ENCODE results near the gene SLC15A3.
A peak's percentile ranks its signal among the peaks of the same experiment; 100 is the strongest.
"Not testable (repeated sequence)": the region's sequence is repeated elsewhere in the genome, so short reads cannot be mapped to it uniquely, and the experiment has no call there.

SLC15A3 gene

GRCh38 chr11:60913793-60914632, 38.0 kb downstream of the SLC15A3 start, which contains the start of gene TMEM109:
Gene TMEM109, plus strand, starts transcription at chr11:60914158. Its CDS starts 5,536 bp downstream, at chr11:60919694.
- peak; percentile 85 for DNase-seq (ENCODE audit: low read depth)

GRCh38 chr11:60912851-60913528, 39.0 kb downstream of the SLC15A3 start:
- no peak for DNase-seq (ENCODE audit: low read depth)

GRCh38 chr11:60912223-60912850, 39.6 kb downstream of the SLC15A3 start:
- no peak for DNase-seq (ENCODE audit: low read depth)

GRCh38 chr11:60910711-60911380, 41.1 kb downstream of the SLC15A3 start:
- no peak for DNase-seq (ENCODE audit: low read depth)

GRCh38 chr11:60910281-60910687, 41.7 kb downstream of the SLC15A3 start:
- DNase-seq (ENCODE audit: low read depth): no peak

GRCh38 chr11:60909680-60910280, 42.2 kb downstream of the SLC15A3 start:
- not testable (repeated sequence) for DNase-seq (ENCODE audit: low read depth)

- DNase-seq (ENCODE audit: low read depth): no peak
These were observed 43.2 kb downstream of the SLC15A3 start for GRCh38 chr11:60908803-60909202.

GRCh38 chr11:60906132-60906972, 45.6 kb downstream of the SLC15A3 start, which contains the start of gene PRPF19:
Gene PRPF19, minus strand, starts transcription at chr11:60906585. Its CDS starts 203 bp downstream, at chr11:60906382.
- DNase-seq (ENCODE audit: low read depth): peak; percentile 95

- DNase-seq (ENCODE audit: low read depth): no peak
These were observed 46.3 kb downstream of the SLC15A3 start for GRCh38 chr11:60905551-60906113.

- DNase-seq (ENCODE audit: low read depth): no peak
These were observed 46.9 kb downstream of the SLC15A3 start for GRCh38 chr11:60905047-60905446.

GRCh38 chr11:60902625-60903024, 49.4 kb downstream of the SLC15A3 start:
- DNase-seq (ENCODE audit: low read depth): no peak

GRCh38 chr11:60900673-60901404, 51.1 kb downstream of the SLC15A3 start:
- DNase-seq (ENCODE audit: low read depth): no peak

- no peak for DNase-seq (ENCODE audit: low read depth)
These were observed 52.0 kb downstream of the SLC15A3 start for GRCh38 chr11:60899977-60900376.

GRCh38 chr11:60899046-60899936, 52.7 kb downstream of the SLC15A3 start:
- DNase-seq (ENCODE audit: low read depth): no peak

GRCh38 chr11:60897496-60897895, 54.5 kb downstream of the SLC15A3 start:
- no peak for DNase-seq (ENCODE audit: low read depth)

GRCh38 chr11:60895687-60896086, 56.3 kb downstream of the SLC15A3 start:
- no peak for DNase-seq (ENCODE audit: low read depth)

- DNase-seq (ENCODE audit: low read depth): no peak
These were observed 60.8 kb downstream of the SLC15A3 start for GRCh38 chr11:60891103-60891741.

GRCh38 chr11:60890696-60891095, 61.3 kb downstream of the SLC15A3 start:
- no peak for DNase-seq (ENCODE audit: low read depth)
